A204.1 (cell line): Measurements from ENCODE around the gene NSF.
"Not testable (repeated sequence)": the region's sequence is repeated elsewhere in the genome, so short reads cannot be mapped to it uniquely, and the experiment has no call there.

Source experiments
- FAIRE-seq: peaks from 2 replicates; lab custom pipeline; 2012; peaks lifted over from hg19 to GRCh38; lab: Jason Lieb, UNC

NSF gene

GRCh38 chr17:46776298-46777005 lies 186.0 kb downstream of the NSF start:
- no peak for FAIRE-seq

GRCh38 chr17:46777943-46778915 lies 187.8 kb downstream of the NSF start:
- FAIRE-seq: no peak

- FAIRE-seq: no peak
Observed at GRCh38 chr17:46780003-46780373, 189.5 kb downstream of the NSF start.

- FAIRE-seq: no peak
Observed at GRCh38 chr17:46782250-46782953, 191.9 kb downstream of the NSF start.

GRCh38 chr17:46783031-46783593 lies 192.6 kb downstream of the NSF start:
- no peak for FAIRE-seq

GRCh38 chr17:46785696-46786095 lies 195.2 kb downstream of the NSF start:
- no peak for FAIRE-seq

GRCh38 chr17:46787478-46787877 lies 197.0 kb downstream of the NSF start:
- no peak for FAIRE-seq

GRCh38 chr17:46788300-46788699 lies 197.8 kb downstream of the NSF start:
- no peak for FAIRE-seq

- FAIRE-seq: no peak
Observed at GRCh38 chr17:46788796-46789195, 198.3 kb downstream of the NSF start.

- no peak for FAIRE-seq
Observed at GRCh38 chr17:46789610-46790009, 199.1 kb downstream of the NSF start.

GRCh38 chr17:46790216-46790615 lies 199.7 kb downstream of the NSF start:
- no peak for FAIRE-seq

- FAIRE-seq: no peak
Observed at GRCh38 chr17:46791531-46791930, 201.1 kb downstream of the NSF start.

- no peak for FAIRE-seq
Observed at GRCh38 chr17:46792071-46792470, 201.6 kb downstream of the NSF start.

- FAIRE-seq: not testable (repeated sequence)
Observed at GRCh38 chr17:46793023-46793422, 202.6 kb downstream of the NSF start.

GRCh38 chr17:46793541-46793940 lies 203.1 kb downstream of the NSF start:
- no peak for FAIRE-seq

- FAIRE-seq: no peak
Observed at GRCh38 chr17:46794318-46794717, 203.8 kb downstream of the NSF start.

- FAIRE-seq: no peak
Observed at GRCh38 chr17:46795379-46795952, 205.0 kb downstream of the NSF start.

- no peak for FAIRE-seq
Observed at GRCh38 chr17:46796084-46796483, 205.6 kb downstream of the NSF start.

- no peak for FAIRE-seq
Observed at GRCh38 chr17:46796524-46796923, 206.1 kb downstream of the NSF start.

GRCh38 chr17:46796956-46797530 lies 206.6 kb downstream of the NSF start:
- FAIRE-seq: no peak

GRCh38 chr17:46800573-46800972 lies 210.1 kb downstream of the NSF start:
- no peak for FAIRE-seq

- FAIRE-seq: no peak
Observed at GRCh38 chr17:46802800-46803199, 212.3 kb downstream of the NSF start.
